G401.6 (cell line): ENCODE measurements around the gene NR3C1.

Experiments
- FAIRE-seq: peaks from 2 replicates; lab custom pipeline; 2012; peaks lifted over from hg19 to GRCh38; lab: Jason Lieb, UNC

Gene NR3C1

DNA sequence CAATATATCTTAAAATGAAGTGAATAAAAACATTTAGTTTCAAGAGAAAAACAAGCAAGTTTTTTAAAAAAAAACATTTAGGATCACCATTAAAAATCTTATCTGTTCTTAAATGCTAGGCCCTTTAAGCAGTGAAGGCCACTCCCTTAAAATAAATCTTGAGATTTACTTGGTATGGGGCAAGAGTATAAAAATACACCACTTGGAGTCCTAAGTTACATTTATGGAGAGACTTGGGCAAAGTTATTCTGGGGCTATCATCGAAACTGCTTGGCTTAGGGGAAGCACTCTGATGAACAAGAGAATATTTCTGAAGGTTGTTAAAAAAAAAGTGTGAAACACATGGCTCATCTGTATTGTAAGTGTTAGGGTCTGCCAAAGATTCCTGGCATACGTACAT is 97.4 kb downstream of the NR3C1 start:
- FAIRE-seq, result no peak

GRCh38 chr5:143304836-143305475 is 98.5 kb downstream of the NR3C1 start:
- no peak for FAIRE-seq

DNA sequence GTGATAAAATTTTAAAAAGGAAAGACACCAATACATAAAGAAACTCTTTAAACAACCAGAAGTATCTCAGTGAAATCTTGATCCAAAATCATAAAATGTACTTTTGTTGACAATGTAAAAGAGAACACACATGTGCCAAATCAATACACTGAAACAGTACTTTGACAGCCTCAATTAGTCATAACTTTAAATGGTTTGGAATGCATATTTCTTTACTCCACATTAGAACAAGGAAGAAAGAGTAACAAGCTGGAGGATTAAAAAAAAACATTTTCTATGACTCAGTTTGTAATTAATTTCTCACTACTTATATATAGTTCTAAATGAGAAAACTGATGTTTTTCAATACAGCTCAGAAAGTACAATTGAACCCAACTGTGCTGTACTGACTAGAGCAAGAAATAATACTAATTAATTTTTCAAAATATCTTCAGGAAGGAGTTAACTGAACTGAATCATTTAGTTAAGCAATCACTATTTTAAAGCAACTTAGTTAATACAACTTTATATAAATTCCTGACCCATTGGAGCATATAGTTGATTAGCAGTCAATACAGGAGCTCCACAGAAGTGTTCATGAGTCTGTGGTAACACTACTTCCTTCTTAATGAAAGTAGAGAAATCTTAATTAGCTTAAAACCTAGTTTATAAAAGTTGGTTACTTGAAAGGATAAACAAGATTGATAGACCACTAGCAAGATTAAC is 101.0 kb downstream of the NR3C1 start:
- no peak for FAIRE-seq

DNA sequence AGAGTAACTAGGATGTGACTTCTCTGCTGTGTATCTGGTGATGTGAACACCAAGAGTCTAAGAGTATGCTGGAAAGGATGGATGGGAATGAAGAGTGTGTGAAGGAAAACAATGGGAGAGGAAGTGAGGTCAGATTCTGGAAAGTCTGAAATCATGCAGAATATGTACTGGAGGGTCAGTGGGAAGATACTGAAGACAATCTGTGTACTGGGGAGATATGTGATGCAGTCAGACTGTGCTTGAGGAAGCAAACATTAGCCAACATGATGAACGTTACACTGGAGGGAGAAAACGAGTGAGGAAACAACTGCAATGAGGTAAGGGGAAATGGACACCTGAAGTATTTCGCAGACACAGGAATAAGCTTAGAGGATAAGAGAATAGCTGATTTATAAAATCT is 105.7 kb downstream of the NR3C1 start:
- FAIRE-seq, result no peak

DNA sequence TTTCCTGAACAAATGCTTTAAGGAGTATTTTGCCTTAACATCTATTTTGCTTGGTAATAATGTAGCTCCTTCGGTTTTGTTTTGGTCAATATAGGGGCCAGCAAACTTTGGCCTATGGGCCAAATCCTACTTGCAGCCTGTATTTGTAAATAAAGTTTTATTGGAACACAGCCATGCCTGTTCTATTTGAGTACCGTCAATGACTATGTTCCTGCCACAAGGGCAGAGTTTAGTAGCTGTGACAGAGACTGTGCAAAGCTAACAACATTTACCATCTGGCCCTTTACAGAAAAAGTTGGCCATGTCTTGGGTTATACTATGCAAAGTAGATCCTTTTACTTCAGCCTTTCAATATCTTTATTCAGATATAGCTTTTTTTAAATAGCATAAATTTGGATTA is 113.4 kb downstream of the NR3C1 start:
- FAIRE-seq, result no peak

DNA sequence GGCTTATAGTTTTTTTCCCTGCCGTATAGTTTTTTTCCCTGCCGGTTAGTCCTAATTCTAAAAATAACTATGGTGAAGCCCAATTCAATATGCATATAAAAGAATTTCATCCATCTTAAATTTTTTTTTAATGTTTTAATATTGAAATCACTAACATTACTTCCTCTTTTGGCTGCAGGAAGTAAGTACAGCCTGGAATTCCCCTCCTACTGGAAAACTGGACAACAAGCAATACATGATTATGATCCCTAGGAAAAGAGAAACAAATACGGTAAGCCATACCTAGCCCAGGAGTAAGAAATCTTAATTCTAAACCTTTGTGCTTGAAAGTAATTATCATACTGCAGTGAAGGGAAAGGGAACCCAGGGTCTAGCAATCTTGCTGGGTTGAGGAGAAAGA is 119.0 kb downstream of the NR3C1 start:
- FAIRE-seq, result no peak

GRCh38 chr5:143284002-143284401 is 119.5 kb downstream of the NR3C1 start:
- FAIRE-seq, result no peak

DNA sequence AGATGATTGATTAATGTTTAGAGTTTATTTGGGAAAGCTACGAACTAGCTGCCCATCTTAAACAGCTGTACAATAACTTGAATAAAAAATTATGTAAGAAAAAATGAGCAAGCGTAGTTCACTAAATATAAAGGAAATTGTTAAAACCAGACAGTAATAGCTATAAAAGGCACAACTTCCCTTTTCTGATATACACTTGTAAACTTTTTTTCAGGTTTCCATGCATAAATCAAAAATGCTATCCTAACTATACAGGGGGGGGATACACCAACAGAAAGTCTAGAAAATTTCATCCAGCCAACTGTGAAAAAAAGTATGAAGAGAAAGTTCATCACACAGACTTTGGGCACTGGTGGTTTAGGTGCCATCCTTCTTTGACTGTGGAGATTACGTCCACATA is 122.3 kb downstream of the NR3C1 start:
- FAIRE-seq, result no peak

GRCh38 chr5:143279698-143280097 is 123.8 kb downstream of the NR3C1 start:
- FAIRE-seq, result no peak

- no peak for FAIRE-seq
Measured at GRCh38 chr5:143277536-143277935, 126.0 kb downstream of the NR3C1 start.

DNA sequence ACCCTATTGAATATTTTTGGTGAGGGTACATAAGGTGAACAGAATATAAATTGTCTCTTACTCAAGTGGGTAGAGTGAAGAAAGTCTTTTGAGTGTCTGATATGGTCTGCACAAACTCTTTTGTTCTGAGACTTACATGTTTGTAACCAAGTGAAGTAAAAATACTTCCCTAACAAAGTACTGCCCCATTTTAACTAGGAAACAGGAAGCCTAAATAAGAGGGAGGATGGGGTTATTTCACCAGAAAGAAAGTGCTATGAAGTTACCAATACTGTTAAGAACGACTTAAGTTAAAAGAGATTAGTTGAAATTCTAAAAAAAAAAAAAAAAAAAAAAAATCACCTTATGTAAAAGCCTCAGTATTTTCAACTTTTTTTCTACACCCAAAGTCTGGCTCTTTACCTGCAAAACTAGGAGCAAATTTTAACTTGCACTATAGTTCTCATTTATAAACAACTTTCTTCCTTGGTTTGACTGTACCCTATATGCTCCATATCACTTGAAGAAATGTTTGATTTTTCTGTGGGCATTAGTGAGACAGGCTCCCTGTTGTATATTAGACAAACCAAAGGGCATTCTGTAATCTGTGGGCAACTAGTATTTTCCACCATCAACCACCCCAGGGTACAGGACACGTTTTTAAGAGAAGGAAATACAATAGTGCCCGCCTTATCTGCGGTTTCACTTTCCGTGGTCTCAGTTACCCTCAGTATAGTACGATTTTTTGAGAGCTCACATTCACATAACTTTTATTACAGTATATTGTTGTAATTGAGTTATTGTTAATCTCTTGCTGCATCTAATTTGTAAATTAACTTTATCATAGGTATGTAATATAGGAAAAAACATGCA is 127.7 kb downstream of the NR3C1 start:
- FAIRE-seq, result no peak

GRCh38 chr5:143274952-143275351 is 128.5 kb downstream of the NR3C1 start:
- no peak for FAIRE-seq

DNA sequence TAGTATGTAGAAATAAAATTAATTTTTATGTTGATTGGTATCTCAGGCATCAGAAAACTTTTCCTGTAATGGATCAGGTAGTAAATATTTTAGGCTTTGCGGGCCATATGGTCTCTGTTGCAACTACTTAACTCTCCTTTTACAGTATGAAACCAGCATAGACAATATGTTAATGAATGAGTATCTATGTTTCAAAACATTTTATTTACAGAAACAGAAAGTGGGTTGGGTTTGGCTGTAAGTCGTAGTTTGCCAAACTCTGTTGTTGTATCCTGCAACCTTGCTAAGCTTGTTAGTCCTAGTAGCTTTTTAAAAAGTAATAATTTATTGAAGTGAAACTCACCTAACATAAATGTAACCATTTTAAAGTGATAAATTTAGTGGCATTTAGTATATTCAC is 132.1 kb downstream of the NR3C1 start:
- FAIRE-seq, result no peak

DNA sequence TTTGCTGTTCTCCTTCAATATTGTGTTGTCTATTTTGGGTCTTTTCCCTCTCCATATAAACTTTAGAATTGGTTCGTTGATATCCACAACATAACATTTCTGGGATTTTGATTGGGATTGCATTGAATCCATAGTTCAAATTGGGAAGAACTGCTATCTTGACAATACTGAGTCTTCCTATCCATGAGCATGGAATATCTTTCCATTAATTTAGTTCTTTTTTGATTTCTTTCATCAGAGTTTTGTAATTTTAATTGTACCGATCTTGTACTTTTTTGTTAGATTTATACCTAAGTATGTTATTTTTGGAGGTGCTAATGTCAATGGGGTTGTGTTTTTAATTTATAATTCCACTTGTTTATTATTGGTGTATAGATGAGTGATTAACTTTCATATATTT is 135.1 kb downstream of the NR3C1 start:
- FAIRE-seq, result no peak

- no peak for FAIRE-seq
Measured at GRCh38 chr5:143267186-143267585, 136.3 kb downstream of the NR3C1 start.

DNA sequence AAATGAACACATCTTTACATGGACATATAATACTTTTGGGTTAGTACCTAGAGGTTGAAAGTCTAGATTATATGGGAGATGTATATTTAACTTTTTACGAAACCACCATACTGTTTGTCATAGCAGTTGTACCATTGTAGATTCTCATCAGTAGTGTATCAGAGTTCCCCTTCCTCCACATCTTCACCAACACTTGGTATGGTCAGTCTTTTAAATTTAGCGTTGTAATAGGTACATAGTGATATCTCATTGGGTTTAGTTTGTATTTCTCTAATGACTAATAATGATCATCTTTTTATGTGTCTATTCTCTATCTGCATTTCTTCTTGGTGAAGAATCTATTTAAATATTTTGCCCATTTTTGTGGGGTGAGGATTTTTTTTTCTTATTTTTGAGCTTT is 137.5 kb downstream of the NR3C1 start:
- FAIRE-seq, result no peak

DNA sequence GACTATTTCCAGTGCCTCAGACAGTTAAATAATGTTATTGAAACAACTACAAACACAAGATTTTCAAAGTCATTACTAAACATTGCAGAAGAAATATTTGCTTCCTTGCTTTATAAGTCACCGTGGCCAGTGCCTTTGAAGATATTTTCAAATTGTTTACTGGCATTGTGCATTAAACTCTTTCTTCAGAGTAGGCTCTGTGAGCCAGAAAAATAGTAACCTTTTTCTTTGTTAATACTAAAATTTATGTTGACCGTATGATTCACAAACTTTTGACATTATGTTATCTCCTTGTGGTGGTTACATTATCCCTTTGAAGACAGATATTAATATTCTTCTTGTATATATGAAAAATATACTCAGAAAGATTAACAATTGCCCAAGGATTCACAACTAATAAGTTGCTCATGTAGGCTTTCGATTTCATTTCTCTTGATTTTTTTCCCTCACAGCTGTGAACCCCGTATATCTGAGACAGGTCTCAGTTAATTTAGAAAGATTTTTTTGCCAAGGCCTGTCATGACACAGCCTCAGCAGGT is 140.1 kb downstream of the NR3C1 start:
- FAIRE-seq, result no peak

GRCh38 chr5:143262393-143263174 is 140.9 kb downstream of the NR3C1 start:
- no peak for FAIRE-seq

GRCh38 chr5:143261748-143262392 is 141.6 kb downstream of the NR3C1 start:
- FAIRE-seq, result no peak

DNA sequence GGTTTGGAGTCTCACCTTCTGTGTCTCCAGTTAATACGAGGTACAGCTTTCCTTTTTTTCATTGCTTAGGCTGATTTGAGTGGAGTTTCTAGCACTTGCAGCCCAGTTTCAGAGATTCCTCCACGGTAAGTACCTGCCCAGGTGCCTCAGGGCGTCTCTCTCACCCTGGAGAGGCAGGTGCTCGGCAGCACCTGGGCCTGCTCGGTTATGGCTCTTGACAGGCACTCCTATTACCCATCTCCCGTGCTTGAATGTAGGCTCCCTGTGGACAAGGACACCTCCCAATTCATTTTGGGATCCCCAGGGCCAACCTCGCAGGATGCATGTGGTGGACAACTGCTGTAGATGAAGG is 144.3 kb downstream of the NR3C1 start:
- no peak for FAIRE-seq

- FAIRE-seq, result no peak
Measured at GRCh38 chr5:143258559-143259253, 144.8 kb downstream of the NR3C1 start.
